ENCODE results near the gene CREB3L2.
"Not testable (repeated sequence)": the region's sequence is repeated elsewhere in the genome, so short reads cannot be mapped to it uniquely, and the experiment has no call there.

Gene CREB3L2

DNA sequence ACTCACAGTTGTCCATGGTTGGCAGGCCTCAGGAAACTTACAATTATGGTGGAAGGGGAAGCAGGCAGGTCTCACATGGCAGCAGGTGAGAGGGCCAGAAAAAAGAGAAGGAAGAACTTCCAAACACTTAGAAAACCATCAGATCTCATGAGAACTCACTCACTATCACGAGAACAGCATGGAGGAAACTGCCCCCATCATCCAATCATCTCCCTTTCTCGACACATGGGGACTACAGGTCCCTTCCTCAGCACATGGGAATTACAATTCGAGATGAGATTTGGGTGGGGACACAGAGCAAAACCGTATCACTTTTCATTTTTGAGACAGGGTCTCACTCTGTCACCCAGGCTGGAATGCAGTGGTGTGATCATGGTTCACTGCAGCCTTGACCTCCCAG, 12.3 kb upstream of the CREB3L2 start:
- not testable (repeated sequence) for DNase-seq (ENCODE audit: low read depth)

DNA sequence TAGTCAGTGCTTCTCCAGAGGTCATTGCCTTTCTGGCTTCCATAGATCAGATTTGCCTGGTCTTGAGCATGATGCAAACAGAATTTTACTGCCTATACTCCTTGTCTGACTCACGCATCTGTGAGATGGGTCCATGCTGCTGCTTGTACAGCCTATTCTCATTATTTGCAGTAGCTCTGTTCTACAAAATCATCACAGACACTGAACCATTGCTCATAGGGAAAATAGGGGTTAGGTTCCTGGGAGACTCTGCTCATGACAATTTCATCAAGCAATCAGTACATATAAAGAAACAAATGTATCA, 7.4 kb upstream of the CREB3L2 start:
- no peak for DNase-seq (ENCODE audit: low read depth)

DNA sequence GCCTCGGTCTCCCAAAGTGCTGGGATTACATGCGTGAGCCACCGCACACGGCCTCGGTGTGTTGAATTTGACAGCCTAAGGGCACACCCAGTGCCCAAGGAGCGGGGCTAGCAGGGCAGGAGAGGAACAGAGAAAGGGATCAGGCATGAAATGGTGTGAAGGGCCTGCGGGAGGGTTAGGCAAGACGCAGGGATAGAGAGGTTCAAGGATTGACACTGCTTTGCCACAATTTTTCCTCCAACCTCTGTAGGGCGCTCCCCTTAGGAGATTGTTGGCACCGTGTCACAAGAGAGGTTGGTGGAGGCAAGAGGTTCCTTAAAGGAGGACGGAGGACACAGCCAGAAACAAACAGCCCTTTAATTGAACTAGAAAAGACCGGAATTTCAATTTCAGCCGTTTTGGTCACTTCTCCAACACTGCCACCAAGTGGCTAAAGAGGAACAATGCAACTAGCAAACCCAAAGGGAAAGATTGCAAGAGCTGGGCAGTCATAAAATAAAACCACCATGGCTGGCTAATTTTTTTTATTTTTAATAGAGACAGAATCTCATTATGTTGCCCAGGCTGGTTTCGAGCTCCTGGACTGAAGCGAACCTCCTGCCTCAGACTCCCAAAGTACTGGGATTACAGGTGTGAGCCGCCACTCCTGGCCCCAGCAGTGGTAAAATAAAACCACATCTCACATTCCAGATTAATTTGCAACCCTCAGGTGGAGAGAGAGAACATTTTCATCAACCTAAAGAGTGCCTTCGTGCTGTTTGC, 6.9 kb upstream of the CREB3L2 start:
- DNase-seq (ENCODE audit: low read depth) = no peak

DNA sequence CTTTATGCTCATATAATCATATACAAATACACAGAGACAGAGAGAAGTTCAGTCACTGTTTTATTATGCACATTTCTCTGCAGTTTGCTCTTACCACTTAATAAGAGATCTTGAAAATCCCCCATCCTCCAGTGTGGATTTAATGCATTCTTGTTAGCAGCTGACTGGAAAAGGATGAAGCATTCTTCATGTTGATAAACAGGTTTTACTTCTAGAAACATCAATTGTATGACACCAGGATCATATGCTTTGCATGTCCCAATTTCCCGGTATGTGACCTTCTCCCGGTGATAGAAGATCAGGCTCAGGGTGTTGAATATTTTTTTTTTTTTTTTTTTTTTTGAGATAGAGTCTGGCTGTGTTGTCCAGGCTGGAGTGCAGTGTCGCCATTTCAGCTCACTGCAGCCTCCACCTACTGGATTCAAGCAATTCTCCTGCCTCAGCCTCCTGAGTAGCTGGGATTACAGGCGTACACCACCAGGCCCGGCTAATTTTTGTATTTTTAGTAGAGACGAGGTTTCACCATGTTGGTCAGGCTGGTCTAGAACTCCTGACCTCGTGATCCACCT, 6.2 kb upstream of the CREB3L2 start:
- DNase-seq (ENCODE audit: low read depth) = no peak

DNA sequence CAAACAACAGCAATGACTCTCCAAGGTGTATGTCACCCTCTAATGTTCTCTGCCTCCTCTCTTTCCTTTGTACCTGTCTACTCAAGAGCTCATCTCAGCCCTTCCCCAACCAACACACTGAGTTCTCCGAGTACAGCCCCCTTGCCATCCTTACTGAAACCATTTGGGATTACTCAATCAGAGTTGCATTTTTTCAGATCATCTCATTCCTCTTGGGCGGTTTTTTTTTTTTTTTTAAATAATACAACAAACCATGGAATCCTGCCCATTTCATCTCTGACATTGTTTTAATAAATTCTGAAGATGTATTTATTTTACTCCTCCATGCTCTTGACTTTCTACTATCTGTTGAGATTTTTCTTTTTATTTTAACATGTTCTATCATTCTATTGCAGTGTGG, 4.2 kb upstream of the CREB3L2 start:
- no peak for DNase-seq (ENCODE audit: low read depth)

DNA sequence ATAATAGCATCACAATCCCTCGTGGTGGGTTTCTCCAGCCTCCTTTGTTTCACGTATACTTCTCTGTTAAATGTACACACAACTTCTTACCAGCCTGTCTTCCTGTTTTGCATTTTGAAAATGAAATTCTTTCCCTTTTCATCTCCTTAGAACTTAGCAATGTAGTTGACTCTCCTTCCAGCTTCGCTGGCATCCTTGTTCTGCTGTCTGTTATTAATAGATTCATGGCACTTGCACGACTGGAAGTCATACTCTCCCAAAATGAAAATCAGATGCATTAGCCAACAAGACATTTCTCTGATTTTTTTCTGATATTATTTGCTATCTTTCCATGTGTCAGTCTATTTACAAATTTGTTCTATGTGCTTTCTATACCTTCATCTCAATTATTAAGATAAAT, 3.0 kb upstream of the CREB3L2 start:
- DNase-seq (ENCODE audit: low read depth) = no peak

DNA sequence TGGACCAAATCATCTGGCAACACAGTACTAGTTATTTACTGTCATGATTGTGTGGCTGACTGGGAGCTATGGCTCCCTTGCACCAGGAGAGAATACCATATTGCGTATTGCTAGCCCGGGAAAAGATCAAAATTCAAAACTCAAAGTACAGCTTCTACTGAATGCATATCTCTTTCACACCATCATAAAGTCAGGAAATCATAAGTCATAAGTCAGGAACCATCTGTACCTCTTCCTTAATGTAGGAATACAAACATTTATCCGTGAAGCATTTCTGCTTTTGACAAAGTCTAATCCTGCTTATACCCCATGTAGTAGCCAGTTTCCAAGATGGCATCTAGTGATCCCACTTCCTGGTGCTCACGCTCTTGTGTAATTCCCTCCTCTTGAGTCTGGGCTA, 2.2 kb upstream of the CREB3L2 start:
- no peak for DNase-seq (ENCODE audit: low read depth)

DNA sequence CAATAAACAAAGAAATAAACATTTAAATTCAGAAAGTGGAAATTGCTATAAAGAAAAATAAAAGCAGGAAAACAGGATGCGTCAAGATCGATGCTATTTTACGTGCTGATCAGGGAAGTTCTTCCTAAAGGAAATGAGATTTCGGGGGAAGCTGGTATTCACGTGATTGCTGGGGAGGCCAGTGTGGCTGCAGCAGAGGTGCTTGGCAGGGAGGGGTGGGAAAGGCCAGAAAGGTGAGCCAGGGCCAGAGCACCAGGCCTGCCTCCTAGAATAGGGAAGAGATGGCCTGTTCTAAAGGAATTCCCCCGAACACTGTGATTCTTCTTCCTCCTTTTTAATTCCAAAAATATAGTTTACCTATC, 923 bp upstream of the CREB3L2 start:
- no peak for DNase-seq (ENCODE audit: low read depth)

DNA sequence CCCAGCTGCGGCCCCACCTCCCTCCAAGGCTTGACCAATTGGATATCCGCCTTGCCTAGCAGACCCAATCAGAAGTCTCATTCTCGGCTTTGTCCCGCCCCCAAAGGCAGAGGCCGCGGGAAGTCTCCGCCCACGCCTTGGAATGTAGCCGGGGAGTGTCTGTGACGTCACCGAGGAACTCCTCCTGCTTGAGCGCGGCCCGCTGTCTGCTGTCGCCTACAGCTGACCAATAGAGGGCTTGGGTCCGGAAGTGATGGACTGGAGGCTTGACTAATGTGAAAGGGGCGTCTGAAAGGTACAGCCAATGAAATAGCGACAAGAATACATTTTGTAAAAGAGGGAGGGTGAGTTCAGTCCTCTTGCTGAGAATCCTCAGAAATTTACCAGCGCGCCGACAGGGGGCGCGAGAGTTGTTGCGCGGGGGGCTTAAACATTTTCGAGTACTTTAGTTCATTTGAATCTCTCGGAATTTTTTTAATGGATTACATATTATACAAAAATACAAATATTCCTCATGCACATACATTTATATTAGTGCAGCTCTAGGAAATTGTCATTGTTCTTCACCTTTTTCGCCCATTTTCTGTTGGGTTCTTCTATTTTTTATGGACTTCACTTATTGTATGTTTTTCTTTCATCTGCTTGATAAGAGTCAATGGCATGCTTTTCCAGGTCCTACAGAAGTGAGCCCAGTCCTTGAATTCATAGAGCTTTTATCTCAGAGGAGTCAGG, 376 bp upstream of the CREB3L2 start:
- peak; percentile 98 for DNase-seq (ENCODE audit: low read depth)

DNA sequence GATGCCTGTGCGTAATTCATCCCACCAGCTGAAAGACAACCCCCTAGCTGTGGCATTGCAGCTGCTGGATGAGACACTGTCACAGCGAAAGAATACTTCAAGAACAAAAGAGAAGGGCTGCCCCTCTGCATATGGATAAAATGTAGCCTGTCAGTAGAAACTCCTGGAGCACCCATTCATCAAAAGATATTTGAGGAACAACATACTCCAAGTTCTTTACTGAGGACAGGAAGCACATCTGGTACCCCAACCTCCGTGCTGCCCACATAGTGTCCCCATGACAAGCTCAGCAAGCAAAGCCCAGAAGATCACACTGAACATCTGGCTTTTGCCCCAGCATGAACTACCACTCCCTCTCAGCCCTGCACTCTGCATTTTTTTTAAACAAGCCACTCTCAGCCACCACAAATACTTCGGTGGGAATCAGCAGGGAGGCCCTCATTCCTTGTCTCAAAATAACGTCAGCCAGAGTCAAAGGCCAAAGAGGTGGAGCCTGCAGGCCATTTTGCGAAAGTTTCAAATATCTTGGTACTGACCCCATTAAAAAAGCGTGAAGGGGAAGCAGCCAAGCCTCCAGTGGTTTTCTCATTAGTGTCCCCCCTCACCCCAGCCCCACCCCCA, 1.7 kb downstream of the CREB3L2 start:
- DNase-seq (ENCODE audit: low read depth) = no peak

DNA sequence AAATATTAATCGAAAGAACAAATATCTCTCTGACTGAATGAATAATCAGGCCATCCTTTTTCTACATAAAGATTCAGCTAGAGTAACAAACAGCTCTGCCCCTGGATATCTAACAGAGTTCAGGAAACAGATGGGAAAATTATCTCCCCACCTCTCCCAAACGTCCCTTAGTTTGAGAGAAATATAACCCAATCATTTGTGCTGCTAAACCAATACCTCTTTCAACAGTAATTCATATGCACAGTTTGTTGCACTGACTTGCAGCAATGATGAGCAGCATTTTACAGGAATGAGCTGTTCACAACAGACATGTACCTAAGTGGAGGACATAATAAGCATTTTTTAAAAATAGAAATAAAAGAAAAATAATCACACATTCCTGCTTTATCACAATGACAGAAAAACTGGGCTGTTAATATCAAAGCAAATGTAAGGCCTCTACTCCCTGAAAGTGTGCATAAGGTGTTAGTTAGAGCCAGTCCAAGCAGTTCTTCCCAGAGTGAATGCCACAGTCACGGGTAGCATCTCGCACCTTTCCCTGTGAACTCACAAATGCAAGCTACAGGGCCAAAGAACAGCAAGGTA, 2.3 kb downstream of the CREB3L2 start:
- DNase-seq (ENCODE audit: low read depth) = no peak

DNA sequence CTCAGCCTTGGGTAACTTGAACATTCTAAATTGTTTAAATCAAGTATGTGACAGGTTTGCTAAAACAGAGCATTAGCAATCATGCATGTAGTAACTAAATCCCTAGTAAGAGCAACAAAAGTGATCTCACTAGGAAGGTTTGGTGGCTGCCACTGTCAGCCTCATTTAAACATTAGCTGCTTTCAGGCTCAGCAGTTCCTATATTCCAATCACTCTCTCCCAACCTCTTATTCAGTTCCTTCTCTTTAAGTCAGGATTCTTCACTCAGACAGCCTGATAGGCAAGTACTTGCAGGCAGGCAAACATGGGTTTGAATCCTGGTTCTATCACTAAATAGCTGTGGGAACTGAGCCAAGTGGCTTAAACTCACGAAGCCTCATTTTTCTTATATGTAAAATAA, 3.6 kb downstream of the CREB3L2 start:
- no peak for DNase-seq (ENCODE audit: low read depth)

DNA sequence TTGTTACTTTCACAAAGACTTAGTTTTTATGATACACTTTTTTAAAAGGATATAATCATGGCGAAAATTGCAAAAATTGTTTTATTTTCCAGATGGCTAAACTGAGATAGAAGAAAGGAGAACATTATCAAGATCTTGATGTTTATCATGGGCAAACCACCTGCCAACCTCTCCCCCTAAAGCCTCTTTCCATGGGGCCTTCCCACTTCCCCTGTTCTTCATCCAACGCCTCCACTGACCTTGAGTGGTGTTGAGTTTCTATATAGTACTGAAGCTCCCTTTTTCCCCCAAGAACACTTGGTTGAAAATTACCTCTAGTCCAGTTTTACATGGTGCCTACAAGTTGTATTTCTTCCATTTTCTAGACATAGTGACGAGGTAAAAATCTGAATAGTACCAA, 5.0 kb downstream of the CREB3L2 start:
- no peak for DNase-seq (ENCODE audit: low read depth)

DNA sequence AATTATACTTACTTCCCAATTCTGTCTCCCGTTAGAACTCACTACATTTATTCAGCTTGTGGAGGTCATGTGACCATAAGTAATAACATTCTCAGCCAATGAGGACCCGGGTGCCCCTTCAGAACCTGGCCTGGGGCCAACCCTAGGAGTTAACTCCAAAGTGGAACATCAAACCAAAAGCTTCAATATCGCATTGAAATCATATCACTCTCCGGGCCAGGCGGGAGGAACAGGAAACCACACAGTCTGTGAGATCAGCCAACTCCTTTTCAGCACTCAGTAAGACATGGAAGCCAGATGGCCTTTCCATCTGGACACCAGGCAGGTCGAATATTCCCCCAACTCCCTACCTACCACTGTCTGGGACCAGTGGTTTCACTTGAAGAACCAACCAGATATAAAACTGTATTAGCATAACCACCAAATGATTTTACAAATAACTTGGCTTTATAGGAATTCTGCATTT, 5.5 kb downstream of the CREB3L2 start:
- DNase-seq (ENCODE audit: low read depth) = no peak

DNA sequence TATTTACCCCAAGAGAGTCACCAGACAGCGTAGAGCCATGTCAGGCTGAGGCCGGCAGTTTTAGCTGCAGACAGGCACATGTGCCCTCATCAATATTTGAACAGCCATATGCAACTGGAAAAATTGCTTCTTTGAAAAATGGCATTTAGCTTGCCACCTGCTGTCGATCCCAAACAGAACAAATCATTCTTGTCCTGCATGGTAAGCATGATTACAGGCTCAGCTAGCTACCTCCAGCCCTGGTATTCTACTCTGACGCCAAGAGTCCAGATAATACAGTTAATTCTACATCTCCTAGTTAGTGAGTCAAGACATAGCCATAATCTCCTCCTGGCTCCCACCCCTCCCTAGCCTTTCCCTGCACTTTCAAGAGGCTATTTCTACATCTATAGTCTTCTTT, 7.7 kb downstream of the CREB3L2 start:
- no peak for DNase-seq (ENCODE audit: low read depth)

DNA sequence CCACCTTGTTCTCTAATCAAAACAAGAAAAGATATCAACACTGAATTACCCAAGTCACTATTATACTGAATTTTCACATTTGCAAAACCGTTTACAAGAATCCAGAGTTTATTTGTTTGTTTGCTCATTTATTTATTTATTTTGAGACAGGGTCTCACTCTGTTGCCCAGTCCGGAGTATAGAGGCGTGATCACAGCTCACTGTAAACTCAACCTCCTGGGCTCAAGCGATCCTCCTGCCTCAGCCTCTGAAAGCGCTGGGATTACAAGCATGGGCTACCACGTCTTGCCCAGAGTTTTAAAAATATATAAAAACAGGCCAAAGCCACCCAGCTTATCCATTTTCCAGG, 8.5 kb downstream of the CREB3L2 start:
- DNase-seq (ENCODE audit: low read depth) = no peak

DNA sequence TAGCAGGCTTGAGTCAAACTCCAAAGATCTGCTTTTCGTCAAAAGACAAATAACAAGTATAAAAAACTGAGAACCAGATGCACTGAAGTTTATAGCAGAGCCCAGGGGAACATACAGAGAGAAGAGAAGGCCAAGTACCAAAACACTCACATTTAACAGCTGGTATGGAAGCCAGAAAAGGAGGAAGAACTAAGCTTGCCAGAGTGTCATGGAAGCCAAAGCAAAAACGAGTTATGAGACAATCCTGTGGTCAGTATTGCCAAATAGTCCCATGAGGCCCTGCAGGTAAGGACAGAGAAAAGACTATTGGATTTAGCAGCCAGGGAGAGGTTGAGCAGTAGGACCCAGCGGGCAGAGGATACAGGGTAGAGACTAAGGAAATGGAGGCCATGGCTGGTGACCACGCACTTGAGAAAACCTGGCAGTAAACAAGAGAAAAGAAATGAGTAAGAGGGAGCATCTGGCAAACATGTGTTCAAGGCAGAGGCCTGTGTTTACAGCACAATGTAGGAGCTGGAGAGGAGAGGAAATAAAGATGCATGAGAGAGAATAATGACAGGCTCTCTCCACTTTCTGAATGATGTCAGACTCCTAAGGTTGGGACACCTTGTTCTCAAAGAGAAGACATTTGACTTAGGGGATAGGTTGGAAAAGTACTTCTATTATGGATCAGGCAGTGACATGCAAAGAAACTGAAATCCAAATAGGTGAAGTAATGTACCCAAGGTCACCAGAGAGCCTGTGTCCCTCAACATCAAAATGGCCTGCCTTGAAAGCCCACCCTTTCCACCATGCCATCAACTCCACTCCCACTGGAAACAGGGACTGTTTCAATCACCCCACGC, 9.1 kb downstream of the CREB3L2 start:
- DNase-seq (ENCODE audit: low read depth) = no peak

DNA sequence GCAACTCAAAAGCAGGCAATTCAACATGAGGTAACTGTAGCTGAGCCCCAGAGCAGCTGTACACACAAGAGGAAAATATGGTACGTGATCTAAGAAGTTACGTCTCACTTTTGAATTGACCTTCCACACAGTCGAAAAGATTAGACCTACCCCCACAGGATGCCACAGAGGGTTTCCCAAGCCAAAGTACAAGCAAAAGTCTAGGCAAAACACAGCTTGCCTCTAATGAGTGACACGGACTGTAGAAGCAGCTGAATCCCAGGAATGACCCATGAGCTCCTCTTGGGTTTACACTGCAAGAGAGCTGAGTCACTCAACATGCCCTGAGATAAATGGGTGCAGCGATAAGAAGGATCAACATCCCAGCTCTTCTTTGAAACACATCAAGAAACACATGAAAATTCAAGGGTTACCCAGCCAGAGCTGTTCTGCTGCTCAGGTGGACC, 9.8 kb downstream of the CREB3L2 start:
- no peak for DNase-seq (ENCODE audit: low read depth)

DNA sequence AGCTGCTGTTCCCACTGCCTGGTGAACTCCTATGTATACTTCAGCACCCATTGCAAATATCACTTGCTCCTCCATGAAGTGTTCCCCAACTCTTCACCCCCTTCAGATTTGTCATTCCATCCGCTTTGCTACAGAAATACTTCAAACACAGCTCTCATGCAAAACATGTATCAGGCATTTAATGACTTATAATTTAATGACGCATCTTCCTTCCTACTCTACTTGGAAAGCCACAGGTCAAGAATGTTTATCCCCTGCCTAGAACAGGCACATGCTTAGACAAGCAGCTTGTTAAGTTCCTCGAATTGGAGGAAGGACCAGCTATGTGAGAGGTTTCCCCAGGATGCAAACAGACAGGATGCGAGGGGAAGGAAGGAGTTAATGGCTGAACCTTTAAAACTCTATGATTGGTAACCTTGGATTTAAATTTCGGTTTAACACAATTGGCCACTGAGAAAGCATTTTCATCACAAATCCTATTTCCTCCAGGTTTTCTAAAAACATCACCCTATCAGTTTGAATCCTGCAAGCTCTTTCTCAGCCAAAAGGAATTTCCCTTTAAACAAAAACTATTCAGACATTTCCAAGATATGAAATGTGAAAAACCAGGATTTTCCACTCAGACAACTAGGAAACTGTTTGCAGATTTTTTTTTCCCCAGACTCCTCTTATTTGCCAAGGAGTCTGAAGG, 11.5 kb downstream of the CREB3L2 start:
- DNase-seq (ENCODE audit: low read depth) = no peak

DNA sequence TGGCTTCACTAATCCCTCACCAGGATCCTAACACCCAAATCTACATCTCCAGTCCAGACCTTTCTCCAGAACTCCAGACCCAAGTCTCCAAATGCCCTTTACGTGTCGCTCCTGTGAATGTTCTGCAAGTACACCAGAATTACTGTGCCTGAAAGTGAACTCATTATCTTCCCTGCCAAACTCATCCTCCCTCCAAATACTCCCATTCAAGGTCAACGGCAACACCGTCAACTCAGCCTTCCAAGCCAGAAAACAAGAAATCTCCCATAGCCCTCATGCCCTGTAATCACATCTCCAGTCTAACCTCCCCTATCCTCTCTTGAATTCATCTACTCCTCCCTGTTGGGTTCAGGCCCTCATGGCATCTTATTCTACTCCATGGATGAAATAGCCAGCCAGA, 12.3 kb downstream of the CREB3L2 start:
- no peak for DNase-seq (ENCODE audit: low read depth)

DNA sequence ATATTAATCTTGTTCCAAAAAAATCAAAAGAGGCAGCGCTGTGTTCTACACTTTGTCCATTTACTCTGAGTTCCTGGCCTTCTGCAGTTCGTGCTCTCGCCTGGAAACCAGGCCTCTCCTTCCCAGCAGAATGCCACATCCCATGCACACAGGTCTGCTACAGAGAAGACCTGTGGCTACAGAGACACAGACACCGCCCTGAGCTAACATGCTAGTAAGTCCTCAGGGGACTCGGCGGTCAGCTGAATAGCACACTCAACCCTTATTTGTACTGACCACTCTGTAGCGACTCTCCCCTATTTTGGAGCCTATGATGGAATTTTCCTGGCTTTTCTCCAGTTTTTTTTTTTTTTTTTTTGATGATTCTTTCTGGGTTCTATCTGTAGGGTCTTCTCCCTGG, 12.8 kb downstream of the CREB3L2 start:
- DNase-seq (ENCODE audit: low read depth) = no peak
